H1 (cell line): ENCODE results near the gene CCDC60.

Experiments used
- CREB1 ChIP-seq: IDR thresholded peaks from 2 replicates; pipeline ENCODE4 v1.6.1; 2012; ENCODE audit warnings: inconsistent platforms
- CTCF ChIP-seq, 3 experiments: IDR thresholded peaks; 1 replicate in 2 of 3; 2 replicates in 1 of 3; pipeline versions ENCODE4 v1.5.1 to v1.6.1; 2011; ENCODE audit warnings: low read length in 3 of 3, mild to moderate bottlenecking in 3 of 3, inconsistent platforms in 2 of 3, low read depth in 1 of 3, moderate library complexity in 1 of 3; ENCODE audit not compliant: insufficient read depth in 1 of 3; ENCODE audit errors: control extremely low read depth in 1 of 3
- HDAC6 ChIP-seq: IDR thresholded peaks from one replicate; pipeline ENCODE4 v1.7.1; 2012; ENCODE audit warnings: low read depth, mild to moderate bottlenecking, inconsistent platforms, low read length, moderate library complexity
- MAX ChIP-seq: IDR thresholded peaks from 2 replicates; pipeline ENCODE4 v1.6.1; 2012; ENCODE audit warnings: inconsistent platforms
- POLR2AphosphoS5 ChIP-seq: IDR thresholded peaks from 2 replicates; pipeline ENCODE4 v1.6.1; 2011; ENCODE audit warnings: low read depth, low read length
- POU5F1 ChIP-seq: IDR thresholded peaks from 2 replicates; pipeline ENCODE4 v1.6.1; 2011; ENCODE audit warnings: low read depth, mild to moderate bottlenecking, low read length, moderate library complexity
- TBP ChIP-seq: IDR thresholded peaks from 2 replicates; pipeline ENCODE4 v1.6.1; 2011; ENCODE audit warnings: low read depth, low read length, improper control_type of control experiment
- YY1 ChIP-seq: IDR thresholded peaks from 2 replicates; pipeline ENCODE4 v1.6.1; 2011; ENCODE audit warnings: low read depth, mild to moderate bottlenecking, low read length

- TF ChIP-seq HDAC6 (no peak), CTCF (IDR thresholded peaks at IDR 0.05; ENCODE audit: control extremely low read depth in 1 of 3, insufficient read depth in 1 of 3, low read depth in 1 of 3, low read length in 3 of 3) (no peak), YY1 (no peak), POU5F1 (no peak), TBP (no peak), MAX (no peak), POLR2AphosphoS5 (no peak), CREB1 (no peak)
Measured at GRCh38 chr12:119459481-119459880, 125.0 kb downstream of the CCDC60 start.
